BJ (cell line): Measurements from ENCODE around the gene ARHGAP23. TPM values are rescaled to one million over a fixed set of nuclear protein-coding genes. Genes with fewer than 3 reads are reported as not detected.

Experiments
- CTCF ChIA-PET: fragments of 350-600 bp; formaldehyde crosslinking; extraction: SDS; loops from one replicate; lab custom pipeline; 2021; ENCODE audit warnings: antibody characterized with exemption, inconsistent platforms; lab: Yijun Ruan, JAX
- POLR2A ChIA-PET: fragments of 300-600 bp; sonication (Branson Sonifier 250); formaldehyde crosslinking; extraction: SDS; loops from one replicate; lab custom pipeline; 2021; ENCODE audit warnings: antibody characterized with exemption; lab: Charles Lee
- DNase-seq: peaks from one replicate; pipeline ENCODE4 v3.0.0-alpha.2; 2011; ENCODE audit warnings: low read depth
- H3K27me3 ChIP-seq: 2 replicates; pipeline ENCODE4 v1.6.0; 2011; ENCODE audit warnings: low read length; ENCODE audit not compliant: control insufficient read depth, insufficient read depth
- H3K36me3 ChIP-seq: 2 replicates; pipeline ENCODE4 v1.5.1; 2011; ENCODE audit warnings: low read length; ENCODE audit not compliant: control insufficient read depth, insufficient read depth
- H3K4me3 ChIP-seq: 2 replicates; pipeline ENCODE4 v1.5.1; 2011; ENCODE audit warnings: low read depth, mild to moderate bottlenecking, control low read depth, low read length
- polyA plus RNA-seq: library from polyadenylated mRNA; depleted of rRNA; stranded (reverse); fragments of >200 nt; gene quantifications from 2 replicates; pipeline ENCODE4 v1.2.3, GENCODE V29; 2011
- TF ChIP-seq, protein P1 (sequence below): IDR thresholded peaks from 2 replicates; pipeline ENCODE4 v1.5.1; 2011; ENCODE audit warnings: low read depth, mild to moderate bottlenecking, control low read depth, inconsistent platforms, low read length, moderate library complexity; ENCODE audit not compliant: insufficient read depth

The ARHGAP23 gene
- polyA plus RNA-seq, 1 experiment = 17.2 TPM

- H3K4me3 ChIP-seq = peak overlapping the region; percentile 78
- ChIA-PET CTCF (interaction anchor here (1.0 to 3.3 kb wide), 6 partner anchors 11 to 105 kb away, joined by 3 to 17 read pairs (median 4); no protein-coding TSS in a partner anchor), POLR2A (no interaction called here)
- DNase-seq = no peak
- no peaks in the 10 kb centered on the region for H3K27me3 ChIP-seq
- peaks cover 19% of the 10 kb centered on the region for H3K36me3 ChIP-seq
- TF ChIP-seq, protein P1, sequence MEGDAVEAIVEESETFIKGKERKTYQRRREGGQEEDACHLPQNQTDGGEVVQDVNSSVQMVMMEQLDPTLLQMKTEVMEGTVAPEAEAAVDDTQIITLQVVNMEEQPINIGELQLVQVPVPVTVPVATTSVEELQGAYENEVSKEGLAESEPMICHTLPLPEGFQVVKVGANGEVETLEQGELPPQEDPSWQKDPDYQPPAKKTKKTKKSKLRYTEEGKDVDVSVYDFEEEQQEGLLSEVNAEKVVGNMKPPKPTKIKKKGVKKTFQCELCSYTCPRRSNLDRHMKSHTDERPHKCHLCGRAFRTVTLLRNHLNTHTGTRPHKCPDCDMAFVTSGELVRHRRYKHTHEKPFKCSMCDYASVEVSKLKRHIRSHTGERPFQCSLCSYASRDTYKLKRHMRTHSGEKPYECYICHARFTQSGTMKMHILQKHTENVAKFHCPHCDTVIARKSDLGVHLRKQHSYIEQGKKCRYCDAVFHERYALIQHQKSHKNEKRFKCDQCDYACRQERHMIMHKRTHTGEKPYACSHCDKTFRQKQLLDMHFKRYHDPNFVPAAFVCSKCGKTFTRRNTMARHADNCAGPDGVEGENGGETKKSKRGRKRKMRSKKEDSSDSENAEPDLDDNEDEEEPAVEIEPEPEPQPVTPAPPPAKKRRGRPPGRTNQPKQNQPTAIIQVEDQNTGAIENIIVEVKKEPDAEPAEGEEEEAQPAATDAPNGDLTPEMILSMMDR = no peak
Observed at GRCh38 chr17:38454532-38454931, 26.3 kb downstream of the ARHGAP23 start.

DNA sequence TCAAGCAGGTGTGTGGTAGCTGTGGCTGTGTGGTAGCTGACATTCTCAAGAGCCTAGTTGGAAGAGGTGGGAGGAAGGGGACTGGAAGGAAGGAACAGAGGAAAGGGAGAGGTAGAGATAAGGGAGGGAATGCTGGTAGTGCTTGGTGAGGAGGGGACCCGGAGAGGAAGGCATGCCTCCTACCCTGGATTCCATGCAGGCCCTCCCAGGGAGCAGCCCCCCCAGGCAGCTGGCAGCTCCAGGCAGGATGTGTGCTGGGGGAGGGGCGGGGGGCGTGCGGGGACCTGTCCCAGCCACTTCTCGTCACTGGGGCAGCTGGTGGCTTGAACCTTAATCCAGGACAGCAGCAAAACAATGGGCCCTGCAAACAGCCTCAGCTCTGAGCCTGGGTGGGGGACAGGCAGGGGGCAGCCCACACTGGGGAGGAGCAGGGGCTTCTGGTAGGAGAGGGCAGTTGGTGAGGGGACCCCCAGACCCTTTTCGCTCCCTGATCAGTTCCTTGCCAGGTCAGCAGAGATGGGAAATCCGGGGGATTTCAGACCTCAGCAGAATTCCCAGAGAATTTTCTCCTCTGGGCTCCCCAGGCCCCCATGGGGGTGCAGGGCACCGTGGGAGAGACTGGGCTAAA lies 27.1 kb downstream of the ARHGAP23 start:
- Histone ChIP-seq H3K4me3 (peak overlapping the region; percentile 78), H3K36me3 (peaks cover 25% of the 10 kb centered on the region), H3K27me3 (no peaks in the 10 kb centered on the region)
- TF ChIP-seq, protein P1 = no peak
- ChIA-PET POLR2A (no interaction called here), CTCF (interaction anchor here (0.8 to 3.3 kb wide), 8 partner anchors 10 to 103 kb away, joined by 3 to 17 read pairs (median 5); no protein-coding TSS in a partner anchor)
- DNase-seq = no peak

GRCh38 chr17:38456031-38456815 lies 28.0 kb downstream of the ARHGAP23 start:
- Histone ChIP-seq H3K4me3 (no peak overlapping the region), H3K36me3 (peaks cover 33% of the 10 kb centered on the region), H3K27me3 (no peaks in the 10 kb centered on the region)
- TF ChIP-seq, protein P1 = peak; percentile 42
- POLR2A ChIA-PET = no interaction called here
- DNase-seq = no peak
- CTCF ChIA-PET = interaction anchor here (0.6 to 3.3 kb wide), 9 partner anchors 9 to 104 kb away, joined by 3 to 17 read pairs (median 5); no protein-coding TSS in a partner anchor

DNA sequence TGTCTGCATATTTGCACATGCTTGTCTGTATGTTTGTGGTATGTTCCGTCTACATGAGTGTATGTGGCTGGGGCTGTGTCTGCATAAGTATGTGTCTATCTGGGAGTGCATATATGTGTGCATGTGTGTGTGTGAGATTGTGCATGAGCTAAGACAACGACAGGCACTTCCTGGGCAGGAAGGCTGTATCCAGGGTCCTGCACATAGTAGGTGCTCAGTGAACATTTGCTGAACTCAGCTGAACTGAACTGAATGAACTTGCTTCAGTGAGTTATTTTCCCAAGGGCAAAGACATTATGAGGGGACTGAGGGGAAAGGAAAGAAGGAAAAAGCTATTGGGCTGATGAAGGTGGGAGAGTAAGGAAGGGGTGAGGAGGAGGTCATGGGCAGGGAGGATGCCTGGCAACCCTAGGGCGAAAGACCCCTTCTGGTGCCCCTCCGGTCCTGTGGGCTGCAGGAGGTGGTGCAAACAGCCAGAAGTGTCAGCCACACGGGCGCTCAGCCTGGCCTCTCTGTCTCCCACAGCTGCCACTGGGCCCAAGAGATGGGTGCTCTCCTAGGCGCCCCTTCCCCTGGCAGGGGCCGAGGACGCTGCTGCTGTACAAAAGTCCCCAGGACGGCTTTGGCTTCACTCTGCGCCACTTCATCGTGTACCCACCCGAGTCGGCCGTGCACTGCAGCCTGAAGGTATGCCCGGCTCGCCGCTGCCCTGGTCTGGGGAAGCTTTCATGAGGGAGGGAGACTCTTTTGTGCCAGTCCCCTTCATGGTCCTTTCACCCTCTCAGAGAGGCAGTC lies 29.5 kb downstream of the ARHGAP23 start:
- no peak overlapping the region for H3K4me3 ChIP-seq
- CTCF ChIA-PET = interaction anchor here (1.3 kb wide), 1 partner anchor 34 kb away, joined by 4 read pairs; no protein-coding TSS in a partner anchor
- H3K27me3 ChIP-seq = no peaks in the 10 kb centered on the region
- POLR2A ChIA-PET = no interaction called here
- H3K36me3 ChIP-seq = peaks cover 35% of the 10 kb centered on the region
- TF ChIP-seq, protein P1 = no peak
- DNase-seq = no peak
